Endodermal cell (in vitro differentiated cells): Measurements from ENCODE around the gene THAP2. TPM values are rescaled to one million over a fixed set of nuclear protein-coding genes. Genes with fewer than 3 reads are reported as not detected.

Experiments
- DNase-seq: peaks from one replicate; pipeline ENCODE4 v3.0.0-alpha.2; 2017
- H3K27ac ChIP-seq: 2 replicates; pipeline ENCODE4 v1.5.1; 2013; ENCODE audit warnings: mild to moderate bottlenecking, low read depth, low read length, moderate library complexity
- H3K27me3 ChIP-seq: 2 replicates; pipeline ENCODE4 v1.6.1; 2013; ENCODE audit warnings: mild to moderate bottlenecking, low read length, moderate library complexity; ENCODE audit not compliant: insufficient read depth, control insufficient read depth, poor library complexity, severe bottlenecking
- H3K36me3 ChIP-seq: 2 replicates; pipeline ENCODE4 v1.7.0; 2013; ENCODE audit warnings: mild to moderate bottlenecking, low read length, moderate library complexity; ENCODE audit not compliant: control insufficient read depth, insufficient read depth
- H3K4me1 ChIP-seq: one replicate; pipeline ENCODE4 v1.7.0; 2013; ENCODE audit warnings: low read length; ENCODE audit not compliant: control insufficient read depth, insufficient read depth
- H3K4me3 ChIP-seq: 2 replicates; pipeline ENCODE4 v1.5.1; 2013; ENCODE audit warnings: mild to moderate bottlenecking, low read length, moderate library complexity
- H3K9ac ChIP-seq: 2 replicates; pipeline ENCODE4 v1.6.1; 2013; ENCODE audit warnings: mild to moderate bottlenecking, low read length, moderate library complexity; ENCODE audit not compliant: poor library complexity, severe bottlenecking; ENCODE audit errors: extremely low read depth
- H3K9me3 ChIP-seq: 2 replicates; pipeline ENCODE4 v1.6.1; 2013; ENCODE audit warnings: mild to moderate bottlenecking, low read length, moderate library complexity; ENCODE audit not compliant: control insufficient read depth
- H3K27ac Mint-ChIP-seq: 2 replicates; pipeline ENCODE4 v1.8.0; 2020; ENCODE audit warnings: mixed read lengths
- H3K27me3 Mint-ChIP-seq: 2 replicates; pipeline ENCODE4 v1.8.0; 2021; ENCODE audit warnings: mild to moderate bottlenecking, mixed read lengths; ENCODE audit not compliant: insufficient read depth
- H3K36me3 Mint-ChIP-seq: 2 replicates; pipeline ENCODE4 v1.8.0; 2020; ENCODE audit warnings: low read depth, mixed read lengths
- H3K4me1 Mint-ChIP-seq: 2 replicates; pipeline ENCODE4 v1.8.0; 2020; ENCODE audit warnings: mixed read lengths
- H3K4me3 Mint-ChIP-seq: 2 replicates; pipeline ENCODE4 v1.8.0; 2020; ENCODE audit warnings: mild to moderate bottlenecking, moderate library complexity, mixed read lengths
- H3K9me3 Mint-ChIP-seq: 2 replicates; pipeline ENCODE4 v1.8.0; 2020; ENCODE audit warnings: mild to moderate bottlenecking, mixed read lengths
- CTCF ChIP-seq: fragments of 200-600 bp; sonication (generic); conservative IDR thresholded peaks from 2 replicates; pipeline ENCODE4 v1.5.0; 2021; ENCODE audit warnings: antibody characterized with exemption, mild to moderate bottlenecking
- WGBS, 2 experiments: methylation state at CpG; one replicate each; pipeline versions ENCODE4 v1.1.5 to v1.1.7; 2013; ENCODE audit warnings: missing lambda C conversion rate in 2 of 2, mixed read lengths in 1 of 2; ENCODE audit not compliant: insufficient coverage in 1 of 2, insufficient read length in 1 of 2; 5-methylcytosine and 5-hydroxymethylcytosine counted together
- total RNA-seq, 2 donors: library from RNA; stranded (reverse); fragmentation: NEBNext Ultra II Directional in 1 of 2; extraction: Animal tissue kit (Norgen Biotek cat#: 25700) in 1 of 2; gene quantifications; 2 replicates in 1 of 2; 3 replicates in 1 of 2; pipeline ENCODE4 v1.2.1, GENCODE V29; 2021

THAP2 gene
- total RNA-seq, 2 donors from 2014 or later: 7.2 to 9.3 TPM

GRCh38 chr12:71649401-71649800 lies 14.7 kb upstream of the THAP2 start:
- TF ChIP-seq CTCF: no peak
- no peaks in the 10 kb centered on the region for H3K27me3 Mint-ChIP-seq
- Histone ChIP-seq H3K4me1 (no peaks in the 10 kb centered on the region), H3K27me3 (no peaks in the 10 kb centered on the region), H3K9me3 (peaks cover 29% of the 10 kb centered on the region), H3K36me3 (peaks cover 98% of the 10 kb centered on the region), H3K27ac (no peak overlapping the region), H3K4me3 (no peak overlapping the region), H3K9ac (no peak overlapping the region)
- H3K4me1 Mint-ChIP-seq: no peaks in the 10 kb centered on the region
- H3K4me3 Mint-ChIP-seq: no peak overlapping the region
- no peaks in the 10 kb centered on the region for H3K9me3 Mint-ChIP-seq
- no peak for DNase-seq
- 83% methylated on average over 1 of the region's 2 CpGs; no CpG with 5 or more reads in 1 of the 2 experiments for WGBS, 2 experiments
- H3K36me3 Mint-ChIP-seq: peaks cover 43% of the 10 kb centered on the region
- no peak overlapping the region for H3K27ac Mint-ChIP-seq

GRCh38 chr12:71652656-71653055 lies 11.4 kb upstream of the THAP2 start:
- no peak overlapping the region for H3K27ac ChIP-seq
- peaks cover 49% of the 10 kb centered on the region for H3K9me3 ChIP-seq
- Mint-ChIP-seq H3K36me3 (peaks cover 31% of the 10 kb centered on the region), H3K9me3 (peaks cover 4% of the 10 kb centered on the region), H3K27ac (no peak overlapping the region), H3K4me3 (no peak overlapping the region), H3K27me3 (no peaks in the 10 kb centered on the region), H3K4me1 (peaks cover 3% of the 10 kb centered on the region)
- WGBS, 2 experiments: 100% methylated on average over 1 of the region's 1 CpG; no CpG with 5 or more reads in 1 of the 2 experiments
- no peak for TF ChIP-seq CTCF
- H3K4me3 ChIP-seq: peak overlapping the region; percentile 75
- H3K27me3 ChIP-seq: no peaks in the 10 kb centered on the region
- no peak overlapping the region for H3K9ac ChIP-seq
- H3K4me1 ChIP-seq: no peaks in the 10 kb centered on the region
- peaks cover 97% of the 10 kb centered on the region for H3K36me3 ChIP-seq
- no peak for DNase-seq

- WGBS, 2 experiments: 95 to 100% methylated on average over 2 of the region's 2 CpGs
- Histone ChIP-seq H3K9ac (no peak overlapping the region), H3K27me3 (no peaks in the 10 kb centered on the region), H3K4me1 (no peaks in the 10 kb centered on the region), H3K27ac (no peak overlapping the region), H3K9me3 (peaks cover 49% of the 10 kb centered on the region), H3K4me3 (peak overlapping the region; percentile 75), H3K36me3 (peaks cover 98% of the 10 kb centered on the region)
- Mint-ChIP-seq H3K4me1 (peaks cover 3% of the 10 kb centered on the region), H3K4me3 (no peak overlapping the region), H3K27me3 (no peaks in the 10 kb centered on the region), H3K9me3 (peaks cover 4% of the 10 kb centered on the region), H3K27ac (no peak overlapping the region), H3K36me3 (peaks cover 31% of the 10 kb centered on the region)
- TF ChIP-seq CTCF: no peak
- no peak for DNase-seq
Observed at GRCh38 chr12:71653137-71653536, 11.0 kb upstream of the THAP2 start.
